GM21390 (cell line): ENCODE results near the gene CDKAL1.
"Not testable (repeated sequence)": the region's sequence is repeated elsewhere in the genome, so short reads cannot be mapped to it uniquely, and the experiment has no call there.

Experiments used
- ATAC-seq: cut with Tn5 transposase; IDR thresholded peaks from one replicate; pipeline ENCODE4 v1.9.1; 2021; ENCODE audit not compliant: unreplicated experiment

CDKAL1 gene

DNA sequence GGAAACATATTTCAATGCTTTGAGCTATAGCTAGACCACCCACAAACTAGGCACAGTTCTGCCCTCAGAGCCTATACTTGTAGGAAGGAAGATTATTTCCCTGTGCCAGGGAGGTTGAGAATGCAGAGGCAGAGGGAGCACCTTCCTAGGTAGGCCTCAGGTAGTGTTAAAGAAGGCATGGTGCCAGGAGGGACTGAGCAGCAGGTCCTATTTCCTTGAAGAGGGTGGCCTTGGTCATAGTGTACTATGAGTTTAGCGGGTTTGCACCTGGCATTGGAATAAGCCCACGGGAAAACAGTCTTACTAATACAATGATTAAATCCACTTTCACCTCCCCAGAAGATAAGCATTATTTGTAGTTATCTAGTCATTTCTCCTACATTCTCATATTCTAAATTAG is 375.4 kb downstream of the CDKAL1 start:
- ATAC-seq = no peak

DNA sequence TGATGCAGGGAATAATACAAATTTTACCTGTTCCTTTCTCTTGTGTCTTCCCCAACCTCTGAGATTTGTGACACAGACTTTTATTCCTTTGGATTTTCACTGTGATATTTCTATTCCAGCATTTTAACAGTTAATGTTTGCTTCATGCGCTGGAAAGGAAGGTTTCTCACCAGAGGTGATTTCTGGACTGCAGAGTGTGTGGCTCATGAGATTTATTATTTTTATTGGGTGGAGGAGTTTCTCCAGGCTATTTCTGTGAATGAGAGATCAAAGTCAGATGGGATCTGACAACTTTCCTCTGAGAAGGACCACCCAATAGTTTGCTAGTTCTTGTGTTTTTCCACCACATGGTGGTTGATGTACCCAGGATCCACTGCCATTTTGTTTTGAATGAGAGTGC is 377.5 kb downstream of the CDKAL1 start:
- ATAC-seq = no peak

DNA sequence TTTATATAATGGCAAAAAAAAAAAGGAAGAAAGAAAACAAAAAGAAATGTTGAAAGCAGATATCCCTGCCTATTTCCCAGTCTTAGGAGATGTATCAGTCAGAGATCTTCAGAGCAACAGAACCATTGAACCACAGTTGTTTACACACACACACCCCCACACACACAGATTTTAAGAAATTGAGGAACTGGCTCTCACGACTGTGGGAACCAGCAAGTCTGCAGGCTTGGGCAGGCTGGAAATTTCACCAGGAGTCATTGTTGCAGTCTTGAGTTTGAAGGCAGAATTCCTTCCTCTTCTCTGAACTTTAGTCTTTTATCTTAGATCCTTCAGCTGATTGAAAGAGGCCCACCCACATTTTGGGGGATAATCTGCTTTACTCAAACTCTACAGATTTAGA is 380.9 kb downstream of the CDKAL1 start:
- ATAC-seq = no peak

DNA sequence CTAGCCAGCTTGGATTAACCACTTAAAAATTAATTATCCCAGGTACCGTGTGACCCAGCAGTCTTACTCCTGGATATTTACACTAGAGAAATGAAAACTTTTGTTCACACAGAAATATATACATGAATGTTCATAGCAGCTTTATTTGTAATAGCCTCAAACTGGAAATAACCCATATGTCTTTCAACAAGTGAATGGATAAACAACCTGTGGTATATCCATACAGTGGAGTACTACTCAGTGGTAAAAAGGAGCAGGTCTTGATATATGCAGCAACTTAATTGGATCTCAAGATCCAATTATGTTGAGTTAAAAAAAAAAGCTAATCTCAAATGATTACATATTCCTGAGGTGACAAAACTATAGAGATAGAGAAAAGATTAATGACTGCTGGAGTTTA is 381.4 kb downstream of the CDKAL1 start:
- no peak for ATAC-seq

DNA sequence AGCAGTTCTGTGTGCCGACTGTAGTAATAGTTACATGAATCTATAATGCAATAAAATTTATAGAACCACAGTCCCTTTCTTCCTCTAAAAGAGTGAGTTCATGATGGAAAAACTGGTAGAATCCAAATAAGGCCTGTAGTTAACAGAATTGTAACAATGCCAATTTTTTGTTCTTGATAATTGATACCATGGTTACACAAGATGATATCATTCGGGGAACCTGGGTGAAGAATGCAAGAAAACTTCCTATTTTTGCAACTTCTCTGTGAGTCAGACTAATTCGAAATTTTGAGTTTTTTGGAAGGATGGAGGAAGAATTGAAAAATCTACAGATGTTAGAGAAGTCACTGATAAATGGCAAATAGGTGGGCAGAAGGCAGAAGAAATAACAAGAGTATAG is 381.8 kb downstream of the CDKAL1 start:
- no peak for ATAC-seq

DNA sequence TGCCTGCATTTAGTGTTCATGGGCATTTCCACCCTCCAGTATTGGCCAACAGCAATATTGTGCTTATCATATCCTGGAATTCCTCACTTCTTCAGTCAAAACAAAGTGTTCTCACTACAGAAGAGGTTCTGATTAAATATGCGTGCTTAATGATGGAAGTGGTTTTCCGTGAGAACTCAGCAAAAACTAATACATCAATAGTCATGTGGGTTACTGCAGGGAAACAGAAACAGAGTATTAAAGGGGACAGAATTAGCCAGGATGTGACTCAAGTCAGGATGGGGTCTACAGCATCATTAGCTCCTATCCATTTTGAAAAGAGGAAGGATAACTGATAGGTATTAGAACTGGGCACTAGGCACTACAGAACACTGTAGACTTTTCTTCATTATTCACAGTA is 384.6 kb downstream of the CDKAL1 start:
- ATAC-seq = no peak

DNA sequence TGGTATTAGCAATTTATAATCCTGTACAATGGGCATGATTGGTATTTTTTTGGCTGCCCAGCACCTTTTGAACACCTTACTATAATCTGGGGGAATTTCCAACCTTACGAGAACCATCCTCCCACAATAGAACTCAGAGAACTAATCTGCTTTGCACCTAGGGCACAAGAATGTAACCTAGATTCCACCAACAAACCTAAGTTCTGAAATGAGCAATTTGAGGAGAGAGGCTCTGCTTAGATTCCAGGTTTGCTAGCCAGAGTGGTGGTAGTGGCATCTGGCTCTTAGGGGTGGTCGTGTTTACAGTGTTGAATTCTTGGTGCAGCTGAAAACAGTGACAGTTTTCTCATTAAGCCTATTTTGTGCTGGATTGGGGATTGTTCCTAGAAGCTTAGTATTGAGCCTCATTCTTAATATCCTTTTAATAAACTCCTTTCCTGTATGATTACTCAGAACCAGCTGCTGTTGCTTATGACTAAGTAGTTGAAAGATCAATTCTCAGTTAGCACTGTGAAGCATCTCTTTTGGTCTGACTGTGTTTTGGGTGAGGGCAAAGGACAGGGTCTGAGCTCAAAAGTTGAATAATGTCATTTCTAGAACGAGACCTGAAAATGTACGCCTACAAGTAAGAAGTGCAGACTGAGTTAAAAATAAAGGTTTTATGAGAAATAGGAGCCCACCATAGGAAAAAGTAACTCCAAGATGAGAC is 385.6 kb downstream of the CDKAL1 start:
- peak; percentile 89 for ATAC-seq

DNA sequence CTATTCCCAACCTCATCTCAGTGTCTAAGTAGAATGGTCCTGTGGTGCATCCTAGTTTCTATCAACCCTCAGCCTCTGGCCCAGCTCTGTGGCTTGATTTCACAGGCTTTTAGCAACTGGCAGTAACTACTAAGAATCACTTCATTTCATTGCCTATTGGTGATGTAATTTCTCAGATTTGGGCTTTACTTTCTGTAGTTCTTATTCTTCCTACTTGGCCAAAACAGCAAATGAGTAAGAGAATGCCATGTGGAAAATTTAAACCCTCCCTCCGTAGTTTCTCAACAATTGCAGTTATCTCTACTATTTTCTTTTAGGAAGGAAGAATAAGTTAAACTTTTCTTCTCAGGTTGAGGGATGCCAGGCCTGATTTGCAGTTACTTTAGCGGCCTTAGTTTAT is 387.3 kb downstream of the CDKAL1 start:
- ATAC-seq = no peak

DNA sequence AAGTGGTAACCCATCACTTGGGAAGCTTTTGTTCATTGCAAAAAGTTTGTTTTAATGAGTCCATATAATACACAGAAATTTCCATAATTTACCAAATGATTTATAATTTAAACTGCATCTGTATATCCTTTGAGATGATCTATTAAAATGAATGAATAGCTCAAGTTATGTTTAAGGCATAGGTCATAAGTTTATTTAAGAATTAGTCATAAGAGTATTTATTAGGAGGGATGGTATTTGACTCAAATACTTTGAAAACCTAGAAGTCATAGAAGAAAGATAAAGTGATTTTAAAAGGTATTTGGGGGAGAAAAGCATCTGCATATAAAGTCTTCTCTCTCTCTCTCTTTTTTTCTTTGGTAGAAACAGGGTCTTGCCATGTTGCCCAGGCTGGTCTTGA is 388.5 kb downstream of the CDKAL1 start:
- ATAC-seq = no peak

DNA sequence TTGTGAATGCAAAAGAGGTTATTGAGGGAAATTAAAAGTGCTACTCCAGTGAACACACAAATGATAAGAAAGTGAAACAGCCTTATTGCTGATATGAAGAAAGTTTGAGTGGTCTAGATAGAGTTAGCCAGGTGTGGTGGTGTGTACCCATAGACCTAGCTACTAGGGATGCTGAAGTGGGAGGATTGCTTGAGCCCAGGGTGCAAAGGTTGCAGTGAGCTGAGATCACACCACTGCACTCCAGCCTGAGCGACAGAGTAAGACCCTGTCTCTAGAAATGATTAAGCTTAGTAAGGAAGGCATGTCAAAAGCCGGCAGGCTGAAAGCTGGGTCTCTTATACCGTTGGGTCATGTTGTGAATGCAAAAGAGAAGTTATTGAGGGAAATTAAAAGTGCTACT is 389.8 kb downstream of the CDKAL1 start:
- not testable (repeated sequence) for ATAC-seq

DNA sequence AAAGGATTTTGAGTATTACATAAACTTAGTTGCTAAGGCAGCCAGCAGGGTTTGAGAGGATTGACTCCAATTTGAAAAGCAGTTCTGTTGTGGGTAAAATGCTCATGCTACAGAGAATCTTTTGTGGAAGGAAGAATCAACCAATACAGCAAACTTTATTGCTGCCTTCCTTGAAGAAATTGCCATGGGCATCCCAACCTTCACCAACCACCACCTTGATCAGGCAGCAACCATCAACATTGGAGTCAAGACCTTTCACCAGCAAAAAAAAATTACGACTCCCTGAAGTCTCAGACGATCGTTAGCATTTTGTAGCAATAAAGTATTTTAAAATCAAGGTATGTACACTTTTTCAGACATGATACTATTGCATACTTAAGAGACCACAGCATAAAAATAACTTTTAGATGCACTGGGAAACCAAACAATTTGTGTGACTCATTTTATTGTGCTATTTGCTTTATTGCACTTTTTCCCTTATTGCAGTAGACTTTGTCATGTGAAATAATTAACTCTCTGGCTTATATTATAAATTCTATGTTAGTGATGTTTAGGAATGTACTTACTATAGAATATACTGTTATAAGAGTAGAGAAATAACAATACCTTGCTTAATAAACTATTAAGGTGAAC is 390.8 kb downstream of the CDKAL1 start:
- no peak for ATAC-seq

DNA sequence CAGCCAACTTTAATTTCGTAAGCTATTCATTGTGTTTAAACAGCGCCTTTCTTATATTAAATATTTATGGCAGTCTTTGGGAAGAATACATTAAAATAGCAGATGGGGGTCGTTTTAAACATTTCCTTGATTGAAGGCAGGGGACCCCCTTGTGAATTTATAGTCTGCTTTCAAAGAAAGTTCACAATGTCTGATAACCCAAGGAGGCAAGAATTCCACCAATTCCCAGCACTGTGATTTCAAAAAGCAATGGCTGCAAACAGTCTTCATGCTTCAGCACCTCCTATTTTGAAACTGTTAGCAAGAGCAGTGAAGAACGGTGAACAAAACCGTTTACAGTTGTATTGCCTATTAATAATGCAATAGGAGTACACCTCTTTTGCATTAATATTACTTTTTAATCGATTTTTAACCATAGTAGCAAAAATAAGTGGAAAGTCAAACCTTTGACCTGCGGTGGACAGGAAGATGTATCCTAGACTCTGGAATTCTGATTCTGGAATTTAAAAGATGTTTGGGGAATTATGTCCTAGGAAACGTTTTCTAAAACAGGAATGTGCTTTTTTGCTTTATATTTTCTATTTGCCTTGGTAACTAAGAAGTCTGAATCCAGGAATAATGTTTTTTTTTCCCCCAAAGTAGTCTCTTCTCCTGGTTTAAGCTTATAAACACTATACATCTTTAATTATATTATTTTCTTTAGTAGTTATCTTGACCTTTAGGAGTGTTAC is 393.0 kb downstream of the CDKAL1 start:
- no peak for ATAC-seq

DNA sequence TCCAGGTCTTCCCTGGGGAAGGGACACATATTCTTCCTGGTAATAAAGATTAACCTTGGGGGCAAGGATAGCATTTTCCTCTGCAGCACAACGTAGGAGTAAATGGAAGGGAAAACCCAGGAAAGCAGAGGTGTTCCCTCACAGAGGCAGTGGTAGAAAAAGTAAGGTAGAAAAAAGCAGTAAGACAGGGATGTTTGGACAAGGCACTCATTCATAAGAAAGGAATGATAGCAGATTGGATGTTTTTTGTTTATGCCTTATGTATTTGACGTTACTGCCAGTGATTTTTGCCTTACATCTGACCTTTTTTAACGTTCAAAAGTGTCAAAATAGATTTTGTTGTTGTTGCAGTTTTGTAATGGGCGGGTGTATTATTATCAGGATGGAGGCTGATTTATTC is 395.0 kb downstream of the CDKAL1 start:
- no peak for ATAC-seq

DNA sequence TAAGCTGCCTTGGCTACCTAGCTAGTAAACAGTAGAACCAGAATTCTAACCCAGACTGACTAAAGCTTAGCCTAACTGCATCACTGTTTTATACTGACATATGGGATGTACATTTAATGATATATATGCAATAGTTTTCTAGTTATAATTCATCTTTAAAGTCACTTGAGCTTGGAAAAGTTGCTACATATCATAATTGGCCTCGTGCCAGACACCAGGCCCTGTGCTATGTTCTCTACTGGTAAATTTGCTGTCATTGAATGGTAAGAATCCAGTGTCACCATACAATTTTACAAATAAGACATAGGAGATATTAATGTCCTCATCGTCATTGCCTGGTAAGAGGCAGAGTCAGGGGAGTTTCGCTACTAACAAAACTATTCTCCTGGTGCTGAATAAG is 396.8 kb downstream of the CDKAL1 start:
- ATAC-seq = no peak

DNA sequence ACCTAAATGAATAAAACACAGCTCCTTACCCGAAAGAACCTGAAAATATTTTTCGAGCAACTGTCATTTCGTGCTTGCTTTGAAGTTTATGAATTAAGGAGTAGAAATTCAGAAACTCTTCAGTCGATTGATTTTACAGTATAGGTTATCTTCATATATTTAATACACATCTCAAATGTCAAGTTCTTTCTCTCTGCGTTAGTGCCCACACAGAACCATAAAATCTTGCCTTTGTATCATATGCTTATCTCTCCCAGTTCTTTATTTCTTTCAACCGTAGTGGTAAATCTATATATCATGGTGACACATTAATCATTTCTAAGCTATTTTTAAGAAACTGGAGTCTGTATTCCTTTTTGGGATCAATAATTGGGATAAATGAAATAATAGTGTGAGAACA is 397.5 kb downstream of the CDKAL1 start:
- no peak for ATAC-seq

DNA sequence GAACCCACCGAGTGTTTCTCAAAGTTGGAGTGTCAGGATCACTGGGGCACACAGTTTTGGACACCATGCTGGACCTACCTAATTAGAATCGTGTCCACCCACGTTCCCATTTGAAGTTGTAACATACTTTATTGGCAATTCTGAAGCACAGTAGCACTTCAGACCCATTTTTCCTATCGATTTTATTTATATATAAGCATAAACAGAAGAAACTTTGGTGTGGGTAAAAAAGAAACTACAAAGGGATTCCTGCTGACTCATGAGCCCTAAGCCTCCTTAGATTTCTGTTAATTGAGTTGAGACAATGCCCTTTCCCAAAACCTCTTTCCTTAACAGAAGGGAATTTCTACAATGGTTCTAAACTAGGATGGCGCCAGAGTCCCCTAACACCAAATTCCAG is 398.0 kb downstream of the CDKAL1 start:
- ATAC-seq = no peak

DNA sequence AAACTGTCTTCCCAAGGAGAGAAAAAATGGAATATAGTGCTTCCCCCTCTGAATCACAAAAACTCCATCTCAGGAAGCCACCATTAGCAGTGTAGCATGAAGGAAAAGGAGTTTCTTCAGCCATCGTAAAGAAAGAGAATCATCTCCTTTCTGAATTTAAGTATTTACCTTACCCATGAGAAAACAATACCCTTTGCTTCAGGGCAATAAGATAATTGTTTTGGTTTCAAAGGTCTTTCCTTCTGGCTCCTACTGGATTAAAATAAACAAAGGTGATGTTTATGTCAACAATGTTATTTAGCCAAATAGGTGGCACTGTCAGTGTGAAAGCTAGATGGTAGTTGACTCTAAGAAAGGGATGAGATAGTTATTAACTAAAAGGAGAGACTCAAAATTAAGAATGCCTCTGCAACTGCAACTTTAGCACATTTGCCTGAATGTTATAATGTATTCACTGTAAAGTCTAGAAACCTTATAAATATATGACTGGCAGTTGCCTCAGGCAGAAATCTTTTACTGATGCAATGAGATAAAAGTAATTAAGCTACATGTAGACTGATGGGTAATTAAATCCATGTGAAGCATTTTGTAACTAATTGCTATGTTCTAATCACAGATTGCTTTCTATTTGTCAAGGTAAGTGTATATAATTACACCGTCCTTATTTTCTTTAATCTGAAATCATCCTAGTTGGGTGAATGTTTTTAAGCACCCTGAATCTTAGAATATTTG is 399.0 kb downstream of the CDKAL1 start:
- ATAC-seq = no peak

DNA sequence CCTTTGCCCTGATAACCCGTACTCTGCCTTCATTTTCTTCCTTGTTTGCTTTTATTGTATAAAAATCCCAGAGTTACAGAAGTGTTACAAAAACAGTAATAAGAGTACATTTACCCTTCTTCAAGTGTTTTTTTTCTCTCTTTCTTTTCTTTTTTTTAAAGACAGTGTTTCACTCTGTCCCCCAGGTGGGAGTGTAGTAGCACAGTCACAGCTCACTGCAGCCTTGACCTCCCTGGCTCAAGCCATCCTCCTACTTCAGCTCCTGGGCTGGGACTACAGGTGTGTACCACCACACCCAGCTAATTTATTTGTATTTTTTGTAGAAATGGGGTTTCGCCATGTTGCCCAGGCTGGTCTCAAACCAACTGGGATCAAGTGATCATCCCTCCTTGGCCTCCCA is 402.7 kb downstream of the CDKAL1 start:
- ATAC-seq = no peak

DNA sequence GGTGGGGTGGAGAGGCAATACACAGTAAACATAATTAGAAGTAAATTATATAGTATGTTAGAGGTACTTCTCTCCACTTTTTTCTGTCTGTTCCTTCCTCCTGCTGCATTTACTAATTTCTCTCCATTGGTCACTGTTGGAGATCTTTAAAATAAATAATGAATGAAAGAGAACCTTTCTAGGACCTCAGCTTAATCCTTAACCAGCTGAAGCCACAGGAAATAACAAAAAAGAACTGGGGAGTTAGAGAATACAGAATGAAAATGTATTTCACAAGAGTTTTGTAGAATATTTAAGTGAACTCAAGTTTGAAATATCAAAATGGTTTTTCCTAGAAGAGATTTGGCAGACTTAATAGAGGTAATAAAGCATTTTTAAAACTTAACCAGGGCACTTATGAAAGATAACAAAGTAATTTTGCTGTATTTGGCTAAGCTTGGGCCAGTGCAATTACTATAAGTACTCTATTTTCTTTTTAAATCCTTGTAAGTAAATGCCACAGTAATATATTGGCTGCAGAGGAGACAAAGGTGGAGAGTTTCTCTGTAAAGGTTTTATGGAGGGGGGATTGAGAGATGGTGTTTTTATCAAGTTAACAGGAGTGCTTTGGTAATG is 405.0 kb downstream of the CDKAL1 start:
- ATAC-seq = no peak

DNA sequence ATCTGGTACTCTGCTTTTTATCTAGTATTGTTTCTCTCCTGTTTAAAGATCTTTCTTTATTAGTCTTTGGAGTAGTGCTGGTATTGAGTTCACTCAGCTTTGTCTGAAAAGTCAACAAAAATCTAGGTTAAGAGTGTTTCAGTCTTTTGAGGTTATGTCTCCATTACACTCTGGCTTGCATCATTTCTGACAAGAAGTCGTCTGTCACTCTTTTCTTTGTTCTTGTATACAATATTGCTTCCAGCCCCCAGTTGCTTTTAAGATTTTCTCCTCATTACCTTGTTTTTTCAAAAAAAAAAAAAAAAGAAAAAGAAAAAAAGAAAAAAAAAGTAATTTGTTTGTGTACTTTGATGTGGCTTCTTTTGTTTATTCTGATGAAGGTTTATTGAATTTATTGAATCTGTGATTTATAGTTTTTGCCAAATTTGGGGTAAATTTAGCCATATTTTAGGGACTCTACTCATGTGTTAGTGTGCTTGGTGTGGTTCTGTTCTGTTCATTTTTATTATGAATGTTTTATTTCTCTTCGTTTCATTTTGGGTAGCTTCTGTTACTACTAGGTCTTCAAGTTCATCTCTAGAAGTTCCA is 408.9 kb downstream of the CDKAL1 start:
- ATAC-seq = no peak

DNA sequence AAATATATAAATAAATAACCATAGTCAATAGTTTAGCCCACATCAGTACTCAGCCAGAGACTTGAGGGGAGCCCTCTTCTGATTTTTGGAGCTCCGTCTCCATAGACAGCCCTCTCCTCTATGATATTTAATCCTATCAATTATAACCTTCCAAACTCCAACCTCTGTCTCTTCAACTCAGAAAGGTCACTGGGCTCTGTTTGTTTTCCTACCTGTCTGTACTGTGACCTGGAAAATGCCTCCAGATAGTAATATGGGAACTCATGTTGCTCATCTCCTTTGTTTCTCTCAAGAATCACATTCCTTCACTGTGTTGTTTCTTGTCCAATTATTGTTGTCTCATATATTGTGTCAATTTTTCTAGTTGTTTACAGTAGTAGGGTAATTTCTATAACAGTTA is 409.7 kb downstream of the CDKAL1 start:
- ATAC-seq = no peak
